ENCODE results near the gene NEIL3.

The NEIL3 gene

DNA sequence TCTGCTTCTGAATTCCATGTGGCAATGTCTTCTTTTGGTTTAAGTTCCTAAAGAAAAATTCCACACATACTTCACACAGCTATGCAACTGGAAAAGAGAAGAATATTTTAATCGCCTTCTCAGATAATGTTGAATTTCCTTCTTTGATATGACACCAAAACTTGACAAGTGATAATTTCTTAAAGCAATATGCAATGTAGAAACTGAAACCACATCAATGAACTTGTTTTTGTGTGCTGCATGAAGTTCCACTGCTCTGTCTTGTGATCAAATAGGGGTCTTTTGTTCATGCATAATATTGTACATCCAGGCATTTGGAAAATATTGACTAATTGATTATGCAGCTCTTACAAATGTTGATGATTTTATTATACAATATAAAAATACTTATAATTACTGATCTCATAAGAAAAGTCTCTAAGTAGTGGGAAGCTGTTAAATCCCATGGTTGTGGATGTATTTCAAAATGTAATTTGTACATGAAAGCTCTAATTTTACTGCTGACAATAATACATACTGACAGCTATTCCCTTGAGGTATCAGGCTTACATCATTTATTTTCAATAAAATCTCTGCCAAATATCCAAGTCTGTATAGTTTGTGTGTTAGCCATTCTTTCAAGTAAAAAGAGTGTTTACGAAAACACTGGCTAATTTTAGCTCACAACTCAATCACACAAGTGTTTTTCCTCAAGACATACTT is 76.1 kb downstream of the NEIL3 start:
- Histone ChIP-seq H3K9me3 (ENCODE audit: control insufficient read depth, low read length) (no peaks in the 10 kb centered on the region), H3K4me3 (ENCODE audit: insufficient read depth, low read depth, low read length, poor library complexity, severe bottlenecking) (no peak overlapping the region), H3K27me3 (replicated peaks; ENCODE audit: control insufficient read depth, insufficient read depth, low read length, poor library complexity, severe bottlenecking) (no peaks in the 10 kb centered on the region), H3K36me3 (ENCODE audit: control insufficient read depth, insufficient read depth, low read length) (no peaks in the 10 kb centered on the region), H3K4me1 (ENCODE audit: control insufficient read depth, insufficient read depth, low read length, poor library complexity, severe bottlenecking) (no peaks in the 10 kb centered on the region), H3K27ac (ENCODE audit: insufficient read depth, low read length, poor library complexity, severe bottlenecking) (no peak overlapping the region)
- no peak for DNase-seq

DNA sequence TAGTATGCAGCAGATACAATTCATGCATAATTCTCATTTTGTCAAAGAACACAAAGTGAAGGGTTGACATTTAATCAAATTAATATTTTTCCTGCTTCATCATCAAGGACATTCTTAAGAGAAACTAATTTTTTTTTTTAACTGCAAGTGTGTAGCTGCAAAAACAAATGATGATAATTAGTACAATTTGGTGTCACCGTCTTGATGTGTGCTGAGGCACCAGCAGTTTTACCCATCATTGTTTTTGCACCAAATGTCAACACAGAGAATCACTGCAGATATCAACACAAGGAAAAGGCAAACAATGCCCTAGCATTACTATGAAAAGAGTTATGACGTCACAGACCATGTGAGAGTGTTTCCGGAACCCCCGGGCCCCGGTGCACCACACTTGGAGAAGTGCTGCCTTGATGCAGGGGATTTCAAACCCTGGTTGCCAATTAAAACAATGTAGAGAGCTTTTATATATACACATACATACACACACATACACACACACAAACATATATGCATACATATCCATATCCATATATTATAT is 76.7 kb downstream of the NEIL3 start:
- no peak overlapping the region for H3K4me3 ChIP-seq (ENCODE audit: insufficient read depth, low read depth, low read length, poor library complexity, severe bottlenecking)
- H3K4me1 ChIP-seq (ENCODE audit: control insufficient read depth, insufficient read depth, low read length, poor library complexity, severe bottlenecking), result no peaks in the 10 kb centered on the region
- no peak overlapping the region for H3K27ac ChIP-seq (ENCODE audit: insufficient read depth, low read length, poor library complexity, severe bottlenecking)
- DNase-seq, result no peak
- no peaks in the 10 kb centered on the region for H3K36me3 ChIP-seq (ENCODE audit: control insufficient read depth, insufficient read depth, low read length)
- no peaks in the 10 kb centered on the region for H3K27me3 ChIP-seq (replicated peaks; ENCODE audit: control insufficient read depth, insufficient read depth, low read length, poor library complexity, severe bottlenecking)
- H3K9me3 ChIP-seq (ENCODE audit: control insufficient read depth, low read length), result no peaks in the 10 kb centered on the region

- DNase-seq, result no peak
- H3K4me3 ChIP-seq (ENCODE audit: insufficient read depth, low read depth, low read length, poor library complexity, severe bottlenecking), result no peak overlapping the region
- H3K36me3 ChIP-seq (ENCODE audit: control insufficient read depth, insufficient read depth, low read length), result no peaks in the 10 kb centered on the region
- no peak overlapping the region for H3K27ac ChIP-seq (ENCODE audit: insufficient read depth, low read length, poor library complexity, severe bottlenecking)
- H3K4me1 ChIP-seq (ENCODE audit: control insufficient read depth, insufficient read depth, low read length, poor library complexity, severe bottlenecking), result no peaks in the 10 kb centered on the region
- no peaks in the 10 kb centered on the region for H3K9me3 ChIP-seq (ENCODE audit: control insufficient read depth, low read length)
- no peaks in the 10 kb centered on the region for H3K27me3 ChIP-seq (replicated peaks; ENCODE audit: control insufficient read depth, insufficient read depth, low read length, poor library complexity, severe bottlenecking)
Observed at GRCh38 chr4:177391287-177391686, 81.6 kb downstream of the NEIL3 start.

DNA sequence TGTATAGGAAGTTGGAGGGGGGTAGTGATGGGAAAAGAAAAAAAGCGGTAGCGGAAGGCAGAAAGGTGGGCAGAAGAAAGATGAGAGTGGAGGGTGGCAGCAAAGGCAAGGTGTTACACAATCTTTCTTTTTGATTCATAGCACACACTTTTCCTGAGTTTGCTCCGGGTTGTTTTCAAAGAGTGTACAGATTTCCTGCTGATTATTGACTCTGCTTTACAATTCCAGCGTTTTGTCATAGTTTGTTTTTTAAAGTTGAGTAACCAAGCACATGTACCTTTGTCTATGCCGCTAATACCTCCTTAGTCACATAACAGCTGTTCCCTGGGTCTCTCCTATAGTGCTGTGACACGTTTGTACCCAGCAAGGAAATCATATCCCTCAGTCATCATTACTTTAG is 82.3 kb downstream of the NEIL3 start:
- no peaks in the 10 kb centered on the region for H3K4me1 ChIP-seq (ENCODE audit: control insufficient read depth, insufficient read depth, low read length, poor library complexity, severe bottlenecking)
- no peak overlapping the region for H3K27ac ChIP-seq (ENCODE audit: insufficient read depth, low read length, poor library complexity, severe bottlenecking)
- no peaks in the 10 kb centered on the region for H3K36me3 ChIP-seq (ENCODE audit: control insufficient read depth, insufficient read depth, low read length)
- H3K27me3 ChIP-seq (replicated peaks; ENCODE audit: control insufficient read depth, insufficient read depth, low read length, poor library complexity, severe bottlenecking), result no peaks in the 10 kb centered on the region
- H3K4me3 ChIP-seq (ENCODE audit: insufficient read depth, low read depth, low read length, poor library complexity, severe bottlenecking), result no peak overlapping the region
- H3K9me3 ChIP-seq (ENCODE audit: control insufficient read depth, low read length), result no peaks in the 10 kb centered on the region
- no peak for DNase-seq

DNA sequence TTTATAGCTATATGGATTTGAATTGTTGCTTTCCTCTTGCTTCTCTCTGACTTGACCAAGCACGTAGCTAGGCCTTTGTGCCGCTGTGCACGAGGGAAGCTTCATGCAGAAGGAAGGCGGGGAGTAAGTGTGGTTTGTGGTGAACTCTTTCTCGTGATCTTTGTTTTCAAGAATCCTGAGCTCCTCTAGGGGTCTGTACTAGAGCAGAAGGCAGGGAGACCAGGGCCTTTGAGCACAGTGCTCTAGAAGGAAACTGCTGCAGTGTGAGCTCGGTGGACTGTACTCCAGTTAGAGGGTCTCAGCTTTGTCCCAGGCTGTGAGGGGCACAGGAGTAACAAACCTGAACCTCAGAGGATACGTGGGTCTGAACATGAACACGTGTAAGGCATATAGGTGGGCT is 83.6 kb downstream of the NEIL3 start:
- H3K27ac ChIP-seq (ENCODE audit: insufficient read depth, low read length, poor library complexity, severe bottlenecking), result no peak overlapping the region
- H3K4me1 ChIP-seq (ENCODE audit: control insufficient read depth, insufficient read depth, low read length, poor library complexity, severe bottlenecking), result no peaks in the 10 kb centered on the region
- H3K4me3 ChIP-seq (ENCODE audit: insufficient read depth, low read depth, low read length, poor library complexity, severe bottlenecking), result no peak overlapping the region
- H3K9me3 ChIP-seq (ENCODE audit: control insufficient read depth, low read length), result no peaks in the 10 kb centered on the region
- no peaks in the 10 kb centered on the region for H3K27me3 ChIP-seq (replicated peaks; ENCODE audit: control insufficient read depth, insufficient read depth, low read length, poor library complexity, severe bottlenecking)
- no peaks in the 10 kb centered on the region for H3K36me3 ChIP-seq (ENCODE audit: control insufficient read depth, insufficient read depth, low read length)
- DNase-seq, result no peak

GRCh38 chr4:177396352-177396751 is 86.7 kb downstream of the NEIL3 start:
- no peaks in the 10 kb centered on the region for H3K36me3 ChIP-seq (ENCODE audit: control insufficient read depth, insufficient read depth, low read length)
- no peaks in the 10 kb centered on the region for H3K27me3 ChIP-seq (replicated peaks; ENCODE audit: control insufficient read depth, insufficient read depth, low read length, poor library complexity, severe bottlenecking)
- no peak overlapping the region for H3K4me3 ChIP-seq (ENCODE audit: insufficient read depth, low read depth, low read length, poor library complexity, severe bottlenecking)
- H3K4me1 ChIP-seq (ENCODE audit: control insufficient read depth, insufficient read depth, low read length, poor library complexity, severe bottlenecking), result peaks cover 3% of the 10 kb centered on the region
- H3K9me3 ChIP-seq (ENCODE audit: control insufficient read depth, low read length), result no peaks in the 10 kb centered on the region
- DNase-seq, result no peak
- H3K27ac ChIP-seq (ENCODE audit: insufficient read depth, low read length, poor library complexity, severe bottlenecking), result no peak overlapping the region

DNA sequence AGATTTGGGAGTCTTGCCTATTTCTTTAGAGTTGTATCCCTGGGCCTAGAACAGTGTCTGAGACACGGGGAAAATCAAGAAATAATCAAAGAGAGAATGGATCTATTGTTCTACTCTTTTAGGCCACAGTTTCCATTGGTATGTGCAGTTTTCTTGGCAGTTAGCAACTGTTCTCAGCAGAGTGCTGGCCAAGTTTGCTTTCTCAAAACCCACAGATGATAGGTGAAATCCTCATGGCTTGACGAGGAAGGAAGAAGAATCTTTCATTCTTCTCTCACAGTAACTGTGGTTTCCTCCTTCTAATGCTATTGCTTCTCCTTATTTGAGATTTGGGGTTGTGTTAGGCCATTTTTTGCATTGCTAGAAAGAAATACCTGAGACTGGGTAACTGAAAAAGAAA is 90.4 kb downstream of the NEIL3 start:
- Histone ChIP-seq H3K4me3 (ENCODE audit: insufficient read depth, low read depth, low read length, poor library complexity, severe bottlenecking) (no peak overlapping the region), H3K4me1 (ENCODE audit: control insufficient read depth, insufficient read depth, low read length, poor library complexity, severe bottlenecking) (peaks cover 10% of the 10 kb centered on the region), H3K36me3 (ENCODE audit: control insufficient read depth, insufficient read depth, low read length) (no peaks in the 10 kb centered on the region), H3K27me3 (replicated peaks; ENCODE audit: control insufficient read depth, insufficient read depth, low read length, poor library complexity, severe bottlenecking) (no peaks in the 10 kb centered on the region), H3K9me3 (ENCODE audit: control insufficient read depth, low read length) (no peaks in the 10 kb centered on the region), H3K27ac (ENCODE audit: insufficient read depth, low read length, poor library complexity, severe bottlenecking) (peak overlapping the region; percentile 25)
- DNase-seq, result no peak

DNA sequence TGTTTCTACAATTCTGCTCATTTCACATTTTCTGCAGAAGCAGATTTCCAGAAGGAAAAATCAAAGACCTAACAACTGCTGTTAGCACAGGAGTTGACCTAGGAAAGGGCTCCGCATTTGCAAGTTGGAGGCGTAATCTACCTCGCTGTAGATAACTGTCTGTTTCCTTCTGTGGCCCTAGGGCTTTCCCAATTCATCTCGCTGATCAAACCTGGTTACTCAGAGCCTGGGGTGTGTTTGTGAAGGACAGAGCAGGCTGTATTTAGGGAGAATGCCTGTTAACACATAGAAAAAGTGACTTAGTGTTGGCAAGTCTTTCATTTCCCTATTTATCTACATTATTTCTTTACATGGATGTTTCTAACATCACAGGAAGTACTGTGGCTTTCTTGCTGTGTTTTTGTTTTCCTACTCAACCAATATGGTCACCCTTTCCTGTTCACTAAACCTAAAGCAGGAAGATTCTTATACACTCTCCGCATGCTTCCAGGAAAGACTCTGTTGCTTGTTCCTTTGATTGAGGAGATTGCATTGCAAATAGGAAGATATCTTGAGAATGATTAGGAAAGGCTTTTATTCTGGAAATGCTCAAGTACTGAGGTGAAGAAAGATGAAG is 92.1 kb downstream of the NEIL3 start:
- H3K9me3 ChIP-seq (ENCODE audit: control insufficient read depth, low read length), result no peaks in the 10 kb centered on the region
- H3K27me3 ChIP-seq (replicated peaks; ENCODE audit: control insufficient read depth, insufficient read depth, low read length, poor library complexity, severe bottlenecking), result no peaks in the 10 kb centered on the region
- H3K27ac ChIP-seq (ENCODE audit: insufficient read depth, low read length, poor library complexity, severe bottlenecking), result no peak overlapping the region
- H3K36me3 ChIP-seq (ENCODE audit: control insufficient read depth, insufficient read depth, low read length), result no peaks in the 10 kb centered on the region
- H3K4me3 ChIP-seq (ENCODE audit: insufficient read depth, low read depth, low read length, poor library complexity, severe bottlenecking), result peak overlapping the region; percentile 24
- H3K4me1 ChIP-seq (ENCODE audit: control insufficient read depth, insufficient read depth, low read length, poor library complexity, severe bottlenecking), result peaks cover 10% of the 10 kb centered on the region
- DNase-seq, result no peak

DNA sequence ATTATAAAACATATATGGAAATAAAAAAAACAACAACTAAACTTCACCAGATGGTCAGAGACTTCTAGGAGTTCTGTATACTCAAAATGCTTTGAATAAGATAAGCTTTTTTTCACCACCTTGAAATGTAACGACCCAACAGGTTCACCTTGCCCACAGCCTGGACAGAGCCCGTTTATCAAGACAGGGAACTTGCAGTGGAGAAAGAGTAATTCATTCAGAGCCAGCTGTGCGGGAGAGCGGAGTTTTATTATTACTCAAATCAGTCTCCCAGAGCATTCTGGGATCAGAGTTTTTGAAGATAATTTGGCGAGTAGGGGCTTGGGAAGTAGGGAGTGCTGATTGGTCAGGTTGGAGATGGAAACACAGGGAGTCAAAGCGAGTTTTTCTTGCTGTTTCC is 94.1 kb downstream of the NEIL3 start:
- no peaks in the 10 kb centered on the region for H3K27me3 ChIP-seq (replicated peaks; ENCODE audit: control insufficient read depth, insufficient read depth, low read length, poor library complexity, severe bottlenecking)
- no peak for DNase-seq
- H3K4me1 ChIP-seq (ENCODE audit: control insufficient read depth, insufficient read depth, low read length, poor library complexity, severe bottlenecking), result peaks cover 10% of the 10 kb centered on the region
- H3K4me3 ChIP-seq (ENCODE audit: insufficient read depth, low read depth, low read length, poor library complexity, severe bottlenecking), result no peak overlapping the region
- H3K9me3 ChIP-seq (ENCODE audit: control insufficient read depth, low read length), result no peaks in the 10 kb centered on the region
- H3K36me3 ChIP-seq (ENCODE audit: control insufficient read depth, insufficient read depth, low read length), result no peaks in the 10 kb centered on the region
- H3K27ac ChIP-seq (ENCODE audit: insufficient read depth, low read length, poor library complexity, severe bottlenecking), result no peak overlapping the region

- Histone ChIP-seq H3K4me1 (ENCODE audit: control insufficient read depth, insufficient read depth, low read length, poor library complexity, severe bottlenecking) (peaks cover 10% of the 10 kb centered on the region), H3K27ac (ENCODE audit: insufficient read depth, low read length, poor library complexity, severe bottlenecking) (no peak overlapping the region), H3K9me3 (ENCODE audit: control insufficient read depth, low read length) (no peaks in the 10 kb centered on the region), H3K27me3 (replicated peaks; ENCODE audit: control insufficient read depth, insufficient read depth, low read length, poor library complexity, severe bottlenecking) (no peaks in the 10 kb centered on the region), H3K36me3 (ENCODE audit: control insufficient read depth, insufficient read depth, low read length) (no peaks in the 10 kb centered on the region), H3K4me3 (ENCODE audit: insufficient read depth, low read depth, low read length, poor library complexity, severe bottlenecking) (no peak overlapping the region)
- no peak for DNase-seq
Observed at GRCh38 chr4:177404342-177404741, 94.7 kb downstream of the NEIL3 start.
